Peyer's patch (tissue), 4 donors: ENCODE results near the gene CLMN.

Experiments
- POLR2A ChIP-seq, 2 donors: fragments of 450-650 bp; IDR thresholded peaks; one replicate each; pipeline ENCODE4 v1.5.1; 2017; ENCODE audit warnings: antibody characterized with exemption in 2 of 2, mild to moderate bottlenecking in 2 of 2, moderate library complexity in 2 of 2
- TF ChIP-seq, protein P1 (sequence below), 6 experiments: fragments of 450-650 bp in 4 of 6; fragments of 200-600 bp in 2 of 6; sonication (generic) in 1 of 6; IDR thresholded peaks; one replicate each; pipeline ENCODE4 v1.5.1; 2017 to 2019; ENCODE audit warnings: antibody characterized with exemption in 6 of 6, mild to moderate bottlenecking in 3 of 6, moderate library complexity in 1 of 6

DNA sequence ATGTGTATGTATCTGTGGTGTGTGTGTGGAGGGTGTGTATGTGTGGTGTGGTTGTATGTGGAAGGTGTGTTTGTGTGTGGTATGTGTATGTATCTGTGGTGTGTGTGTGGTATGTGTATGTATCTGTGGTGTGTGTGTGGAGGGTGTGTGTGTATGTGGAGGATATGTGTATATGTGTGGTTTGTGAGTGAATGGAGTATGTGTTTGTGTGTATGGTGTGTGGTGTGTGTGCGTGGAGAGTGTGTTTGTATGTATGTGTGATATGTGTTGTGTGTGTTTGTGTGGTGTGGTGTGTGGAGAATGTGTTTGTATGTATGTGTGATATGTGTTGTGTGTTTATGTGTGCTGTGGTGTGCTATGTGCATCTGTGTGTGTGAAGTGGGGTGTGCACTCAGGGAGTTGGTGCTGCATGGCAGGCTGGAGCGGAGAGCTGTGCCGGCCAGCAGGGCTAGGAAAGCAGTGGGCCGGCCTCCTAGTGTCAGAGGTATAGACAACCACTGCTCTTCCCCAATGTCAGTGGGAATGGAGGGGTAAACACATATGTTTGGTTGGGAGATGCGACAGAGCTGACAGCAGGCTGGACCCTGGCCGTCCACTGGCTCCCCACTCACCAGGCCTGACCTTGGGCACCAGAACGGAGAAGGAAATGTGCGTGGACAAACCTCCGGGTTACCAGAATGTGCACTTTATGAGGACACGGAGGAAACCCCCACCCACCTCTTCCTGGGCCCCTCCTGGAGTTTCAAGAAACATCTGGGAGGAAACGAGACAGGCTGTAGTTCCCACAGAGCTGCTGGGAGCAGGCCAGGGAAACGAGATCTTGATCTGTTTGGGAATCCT is 60.7 kb downstream of the CLMN start:
- TF ChIP-seq, protein P1, sequence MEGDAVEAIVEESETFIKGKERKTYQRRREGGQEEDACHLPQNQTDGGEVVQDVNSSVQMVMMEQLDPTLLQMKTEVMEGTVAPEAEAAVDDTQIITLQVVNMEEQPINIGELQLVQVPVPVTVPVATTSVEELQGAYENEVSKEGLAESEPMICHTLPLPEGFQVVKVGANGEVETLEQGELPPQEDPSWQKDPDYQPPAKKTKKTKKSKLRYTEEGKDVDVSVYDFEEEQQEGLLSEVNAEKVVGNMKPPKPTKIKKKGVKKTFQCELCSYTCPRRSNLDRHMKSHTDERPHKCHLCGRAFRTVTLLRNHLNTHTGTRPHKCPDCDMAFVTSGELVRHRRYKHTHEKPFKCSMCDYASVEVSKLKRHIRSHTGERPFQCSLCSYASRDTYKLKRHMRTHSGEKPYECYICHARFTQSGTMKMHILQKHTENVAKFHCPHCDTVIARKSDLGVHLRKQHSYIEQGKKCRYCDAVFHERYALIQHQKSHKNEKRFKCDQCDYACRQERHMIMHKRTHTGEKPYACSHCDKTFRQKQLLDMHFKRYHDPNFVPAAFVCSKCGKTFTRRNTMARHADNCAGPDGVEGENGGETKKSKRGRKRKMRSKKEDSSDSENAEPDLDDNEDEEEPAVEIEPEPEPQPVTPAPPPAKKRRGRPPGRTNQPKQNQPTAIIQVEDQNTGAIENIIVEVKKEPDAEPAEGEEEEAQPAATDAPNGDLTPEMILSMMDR (IDR thresholded peaks at IDR 0.05), result no peak
- no peak for TF ChIP-seq POLR2A (IDR thresholded peaks at IDR 0.05)
